Stimulated activated CD4-positive, alpha-beta T cell treated with anti-CD3 and anti-CD28 coated beads, Interleukin-4, amount 100 ng/mL, for 1 hour (primary cell): ENCODE measurements around the gene NLRP12.
"Not testable (repeated sequence)": the region's sequence is repeated elsewhere in the genome, so short reads cannot be mapped to it uniquely, and the experiment has no call there.

Experiments
- DNase-seq: peaks from one replicate; pipeline ENCODE4 v3.0.0-alpha.2; 2020

NLRP12 gene

DNA sequence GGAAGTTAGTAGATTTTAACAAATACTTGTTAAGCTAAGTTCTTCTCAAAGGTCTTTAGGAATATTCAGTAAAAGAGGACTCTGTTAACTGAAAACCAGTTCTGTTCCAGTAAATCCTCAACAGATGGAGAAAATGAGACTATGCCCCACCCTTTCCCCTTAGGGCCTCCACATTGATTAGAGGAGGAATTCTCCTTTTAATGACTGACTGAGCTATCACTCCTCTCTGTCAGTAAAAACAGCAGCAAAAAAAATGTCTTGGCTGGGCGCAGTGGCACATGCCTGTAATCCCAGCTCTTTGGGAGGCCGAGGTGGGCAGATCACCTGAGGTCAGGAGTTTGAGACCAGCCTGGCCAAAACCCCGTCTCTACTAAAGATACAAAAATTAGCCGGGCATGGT is 50.1 kb downstream of the NLRP12 start:
- no peak for DNase-seq

DNA sequence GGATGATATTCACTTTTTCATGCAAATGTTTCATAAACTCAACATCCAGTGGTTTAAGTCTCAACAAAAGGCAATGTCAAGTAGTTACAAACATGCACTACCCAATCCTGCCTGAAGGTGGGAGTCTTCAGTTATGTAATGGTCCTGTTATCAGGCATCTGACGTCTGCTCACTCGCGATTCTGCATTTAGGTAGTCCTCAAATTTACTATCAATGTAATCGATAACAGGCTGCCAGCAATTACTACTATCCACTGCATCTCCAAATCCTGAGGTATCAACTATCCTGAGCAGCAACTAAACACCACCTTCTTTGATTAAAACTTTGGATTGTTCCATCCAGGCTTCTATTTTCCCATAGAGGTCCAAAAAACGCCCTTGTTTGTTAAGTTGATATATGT is 51.2 kb downstream of the NLRP12 start:
- peak; percentile 26 for DNase-seq

DNA sequence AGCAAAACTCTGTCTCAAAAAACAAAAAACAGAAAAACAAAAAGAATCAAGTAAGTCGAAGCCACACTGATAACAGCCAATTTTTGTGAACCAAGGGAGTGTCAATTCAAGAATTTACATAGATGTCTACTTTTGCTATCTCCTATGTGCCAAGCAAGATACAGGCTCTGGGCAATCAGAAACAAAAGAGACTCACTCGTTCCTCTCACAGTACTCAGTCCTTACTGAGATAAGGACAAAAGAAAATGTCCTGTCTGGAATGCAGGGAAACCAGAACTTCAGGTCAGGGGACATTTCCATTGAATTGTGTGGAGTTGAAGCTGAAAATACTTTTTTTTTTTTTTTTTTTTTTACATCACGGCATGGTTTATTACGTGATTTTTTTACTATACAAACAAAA is 53.0 kb downstream of the NLRP12 start:
- no peak for DNase-seq

DNA sequence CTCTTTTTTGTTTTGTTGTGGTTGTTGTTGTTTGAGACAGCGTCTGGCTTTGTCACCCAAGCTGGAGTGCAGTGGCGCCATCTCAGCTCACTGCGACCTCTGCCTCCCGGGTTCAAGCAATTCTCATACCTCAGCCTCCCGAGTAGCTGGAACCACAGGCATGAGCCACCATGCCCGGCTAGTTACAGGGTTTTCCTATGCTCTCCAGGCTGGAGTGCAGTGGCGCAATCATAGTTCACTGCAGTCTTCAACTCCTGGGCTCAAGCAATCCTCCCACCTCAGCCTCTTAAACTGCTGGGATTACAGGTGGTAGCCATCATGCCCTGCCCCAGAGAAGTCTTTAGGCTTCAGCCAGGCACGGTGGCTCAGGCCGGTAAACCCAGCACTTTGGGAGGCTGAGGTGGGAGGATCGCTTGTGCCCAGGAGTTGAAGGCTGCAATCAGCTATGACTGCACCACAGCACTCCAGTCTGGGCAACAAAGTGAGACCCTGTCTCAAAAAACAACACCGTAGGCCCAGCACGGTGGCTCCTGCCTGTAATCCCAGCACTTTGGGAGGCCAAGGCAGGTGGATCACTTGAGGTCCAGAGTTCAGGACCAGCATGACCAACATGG is 54.3 kb downstream of the NLRP12 start:
- not testable (repeated sequence) for DNase-seq

DNA sequence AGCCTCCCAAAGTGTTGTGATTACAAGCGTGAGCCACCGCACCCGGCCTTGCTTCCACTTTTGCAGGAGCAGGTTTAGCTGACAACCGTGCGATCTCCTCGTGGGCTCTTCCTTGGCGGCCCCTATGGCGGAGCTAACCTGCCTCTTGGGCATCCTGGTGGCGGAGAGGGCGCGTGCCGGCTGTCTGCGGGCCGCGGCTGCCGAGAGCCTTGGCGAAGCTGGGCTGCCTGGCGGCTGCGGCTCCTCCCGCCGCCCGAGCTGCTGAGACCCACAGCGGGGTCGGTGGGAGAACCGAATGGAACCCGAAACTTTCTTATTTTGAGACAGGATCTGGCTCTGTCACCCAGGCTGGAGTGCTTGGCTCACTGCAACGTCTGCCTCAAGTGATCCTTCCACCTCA is 55.7 kb downstream of the NLRP12 start:
- DNase-seq = no peak

DNA sequence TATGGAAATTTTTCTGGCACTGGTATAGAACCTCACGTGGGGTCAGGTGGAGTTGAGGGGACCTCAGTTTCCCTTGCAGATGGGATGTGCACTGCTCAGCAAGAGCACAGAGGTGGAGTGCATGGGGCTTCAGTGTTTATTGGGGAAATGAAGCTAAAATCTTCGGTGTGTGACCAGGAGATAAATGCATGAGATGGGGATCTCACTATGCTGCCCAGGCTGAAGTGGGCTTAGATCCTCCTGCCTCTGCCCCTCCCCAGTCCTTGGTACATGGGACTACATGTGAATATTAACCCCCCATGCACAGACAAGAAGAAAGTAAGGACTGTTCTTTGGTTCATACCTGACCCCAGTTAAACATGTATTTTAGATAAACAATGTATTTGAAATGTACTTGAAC is 65.1 kb downstream of the NLRP12 start:
- DNase-seq = not testable (repeated sequence)
